ENCODE data around the gene LOXL1.

DNA sequence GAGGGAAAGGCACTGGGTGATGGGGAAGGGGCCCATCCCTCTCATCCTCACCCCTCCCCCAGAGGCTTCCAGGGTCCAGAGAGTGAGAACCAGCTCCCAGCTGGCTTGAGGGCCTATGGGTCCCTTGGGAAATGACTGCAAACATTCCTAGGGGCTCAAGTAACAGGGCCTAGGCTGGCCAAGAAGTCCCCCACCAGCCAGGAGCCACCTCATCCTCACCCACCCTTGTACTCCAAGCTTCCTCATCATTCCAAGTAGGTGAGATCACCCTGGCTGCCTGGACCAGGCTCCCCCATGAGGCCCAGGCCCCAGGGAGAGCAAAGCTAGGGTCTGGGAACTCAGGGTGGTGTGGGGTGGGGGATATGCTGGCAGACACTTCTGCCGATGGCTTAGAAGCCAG, 14.8 kb downstream of the LOXL1 start:
- TF ChIP-seq, protein P1, sequence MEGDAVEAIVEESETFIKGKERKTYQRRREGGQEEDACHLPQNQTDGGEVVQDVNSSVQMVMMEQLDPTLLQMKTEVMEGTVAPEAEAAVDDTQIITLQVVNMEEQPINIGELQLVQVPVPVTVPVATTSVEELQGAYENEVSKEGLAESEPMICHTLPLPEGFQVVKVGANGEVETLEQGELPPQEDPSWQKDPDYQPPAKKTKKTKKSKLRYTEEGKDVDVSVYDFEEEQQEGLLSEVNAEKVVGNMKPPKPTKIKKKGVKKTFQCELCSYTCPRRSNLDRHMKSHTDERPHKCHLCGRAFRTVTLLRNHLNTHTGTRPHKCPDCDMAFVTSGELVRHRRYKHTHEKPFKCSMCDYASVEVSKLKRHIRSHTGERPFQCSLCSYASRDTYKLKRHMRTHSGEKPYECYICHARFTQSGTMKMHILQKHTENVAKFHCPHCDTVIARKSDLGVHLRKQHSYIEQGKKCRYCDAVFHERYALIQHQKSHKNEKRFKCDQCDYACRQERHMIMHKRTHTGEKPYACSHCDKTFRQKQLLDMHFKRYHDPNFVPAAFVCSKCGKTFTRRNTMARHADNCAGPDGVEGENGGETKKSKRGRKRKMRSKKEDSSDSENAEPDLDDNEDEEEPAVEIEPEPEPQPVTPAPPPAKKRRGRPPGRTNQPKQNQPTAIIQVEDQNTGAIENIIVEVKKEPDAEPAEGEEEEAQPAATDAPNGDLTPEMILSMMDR (IDR thresholded peaks at IDR 0.05): no peak
- TF ChIP-seq POLR2A (IDR thresholded peaks at IDR 0.05) (no peak), POLR2AphosphoS5 (IDR thresholded peaks at IDR 0.05) (peak; percentile 11), EP300 (IDR thresholded peaks at IDR 0.05) (no peak)
